Calu3 (cell line): ENCODE results near the gene FGGY. TPM values are rescaled to one million over a fixed set of nuclear protein-coding genes. Genes with fewer than 3 reads are reported as not detected.

Source experiments
- BruUV-seq: library from RNA; stranded (reverse); fragments of 400-500 nt; replicated peaks from 2 replicates; lab custom pipeline; 2021; lab: Mats Ljungman, UMichigan
- CTCF ChIA-PET: fragments of 300-600 bp; sonication (Branson Sonifier 250); formaldehyde crosslinking; loops from one replicate; lab custom pipeline; 2022; ENCODE audit warnings: antibody characterized with exemption; lab: Charles Lee
- DNase-seq: peaks from one replicate; pipeline ENCODE4 v3.0.0; 2022
- H3K27ac Mint-ChIP-seq: one replicate; pipeline ENCODE4 v1.8.0; 2022; ENCODE audit warnings: mixed read lengths; ENCODE audit not compliant: unreplicated experiment
- H3K27me3 Mint-ChIP-seq: one replicate; pipeline ENCODE4 v1.8.0; 2022; ENCODE audit warnings: mixed read lengths; ENCODE audit not compliant: unreplicated experiment
- H3K36me3 Mint-ChIP-seq: one replicate; pipeline ENCODE4 v1.8.0; 2022; ENCODE audit warnings: mild to moderate bottlenecking, moderate library complexity, mixed read lengths; ENCODE audit not compliant: insufficient read depth, unreplicated experiment
- H3K4me1 Mint-ChIP-seq: one replicate; pipeline ENCODE4 v1.8.0; 2022; ENCODE audit warnings: mild to moderate bottlenecking, low read depth, mixed read lengths; ENCODE audit not compliant: unreplicated experiment
- H3K4me3 Mint-ChIP-seq: one replicate; pipeline ENCODE4 v1.8.0; 2022; ENCODE audit warnings: mild to moderate bottlenecking, low read depth, moderate library complexity, mixed read lengths; ENCODE audit not compliant: unreplicated experiment
- H3K9me3 Mint-ChIP-seq: one replicate; pipeline ENCODE4 v1.8.0; 2022; ENCODE audit warnings: low read depth, mixed read lengths; ENCODE audit not compliant: unreplicated experiment
- intact Hi-C: fragments of 100-400 bp; cut with micrococcal nuclease; formaldehyde crosslinking; loops from one replicate; pipeline ENCODE4 v1.10.0; 2022; ENCODE audit not compliant: unreplicated experiment
- total RNA-seq: library from RNA; stranded (reverse); gene quantifications from 2 replicates; pipeline ENCODE4 v1.2.3, GENCODE V29; 2022
- TF ChIP-seq, protein P1 (sequence below): fragments of 200-600 bp; IDR thresholded peaks from one replicate; pipeline ENCODE4 v1.8.0; 2022; ENCODE audit warnings: antibody characterized with exemption; ENCODE audit not compliant: unreplicated experiment

The FGGY gene
- total RNA-seq, 1 experiment from 2014 or later: 11.1 TPM

DNA sequence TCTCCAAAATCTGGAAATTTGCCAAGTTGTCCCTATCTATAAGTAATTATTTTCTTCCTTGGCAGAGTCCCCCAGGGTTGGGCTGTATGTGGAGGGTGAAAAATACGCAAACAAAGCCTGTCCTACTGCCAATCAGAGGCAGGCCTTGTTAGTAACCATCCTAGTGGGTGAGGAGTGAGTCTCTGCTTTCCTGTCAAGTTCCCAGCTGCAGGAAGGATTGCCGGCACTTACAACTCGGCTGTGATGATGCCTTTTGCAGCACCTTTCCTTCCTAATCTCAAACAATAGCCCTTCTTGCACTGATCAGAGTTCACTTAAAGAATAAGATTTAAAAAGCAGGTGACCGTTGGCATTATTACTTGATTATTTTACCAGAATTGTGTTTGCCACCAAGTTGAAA lies 31.3 kb upstream of the FGGY start:
- Mint-ChIP-seq H3K36me3 (no peaks in the 10 kb centered on the region), H3K27ac (no peak overlapping the region), H3K9me3 (no peaks in the 10 kb centered on the region), H3K27me3 (no peaks in the 10 kb centered on the region), H3K4me3 (no peak overlapping the region), H3K4me1 (no peaks in the 10 kb centered on the region)
- intact Hi-C loops: no loop called here
- no peak for DNase-seq
- no TSS peak for BruUV-seq
- TF ChIP-seq, protein P1, sequence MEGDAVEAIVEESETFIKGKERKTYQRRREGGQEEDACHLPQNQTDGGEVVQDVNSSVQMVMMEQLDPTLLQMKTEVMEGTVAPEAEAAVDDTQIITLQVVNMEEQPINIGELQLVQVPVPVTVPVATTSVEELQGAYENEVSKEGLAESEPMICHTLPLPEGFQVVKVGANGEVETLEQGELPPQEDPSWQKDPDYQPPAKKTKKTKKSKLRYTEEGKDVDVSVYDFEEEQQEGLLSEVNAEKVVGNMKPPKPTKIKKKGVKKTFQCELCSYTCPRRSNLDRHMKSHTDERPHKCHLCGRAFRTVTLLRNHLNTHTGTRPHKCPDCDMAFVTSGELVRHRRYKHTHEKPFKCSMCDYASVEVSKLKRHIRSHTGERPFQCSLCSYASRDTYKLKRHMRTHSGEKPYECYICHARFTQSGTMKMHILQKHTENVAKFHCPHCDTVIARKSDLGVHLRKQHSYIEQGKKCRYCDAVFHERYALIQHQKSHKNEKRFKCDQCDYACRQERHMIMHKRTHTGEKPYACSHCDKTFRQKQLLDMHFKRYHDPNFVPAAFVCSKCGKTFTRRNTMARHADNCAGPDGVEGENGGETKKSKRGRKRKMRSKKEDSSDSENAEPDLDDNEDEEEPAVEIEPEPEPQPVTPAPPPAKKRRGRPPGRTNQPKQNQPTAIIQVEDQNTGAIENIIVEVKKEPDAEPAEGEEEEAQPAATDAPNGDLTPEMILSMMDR: no peak
- CTCF ChIA-PET: no interaction called here

DNA sequence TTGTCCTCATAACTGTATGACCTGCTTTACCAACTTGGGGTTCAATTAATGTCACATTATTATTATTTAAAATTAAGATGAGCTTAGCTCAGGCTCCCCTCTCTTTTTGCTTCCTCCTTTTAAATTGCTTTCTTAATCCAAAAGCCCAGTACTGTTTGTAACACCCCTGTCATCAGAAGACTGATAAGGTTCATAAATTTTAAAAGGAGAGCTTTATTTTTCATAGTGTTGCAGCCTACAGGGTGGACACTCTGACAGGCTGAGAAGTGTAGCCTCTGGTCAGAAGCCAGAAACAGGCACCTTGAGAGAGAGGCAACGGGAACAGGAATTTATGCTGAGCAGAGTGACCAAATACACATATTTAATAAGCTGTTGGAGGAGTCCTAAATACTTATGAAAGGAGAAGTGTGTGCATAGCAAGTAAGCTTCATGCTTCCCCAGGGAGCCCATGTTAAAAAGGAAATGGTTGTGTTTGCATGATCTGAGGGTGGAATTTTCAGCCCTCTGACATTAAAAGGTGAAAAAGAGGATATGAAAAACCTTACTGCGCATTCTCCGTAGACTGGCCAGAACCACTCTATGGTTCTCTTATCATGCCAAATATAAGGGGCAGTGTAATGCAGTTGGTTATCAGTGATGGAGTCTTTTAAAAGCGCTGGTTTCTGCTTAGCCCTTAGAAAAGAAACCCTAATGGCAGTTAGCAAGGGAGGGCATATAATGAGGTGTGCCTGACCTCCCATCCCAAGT lies 30.5 kb upstream of the FGGY start:
- Mint-ChIP-seq H3K9me3 (no peaks in the 10 kb centered on the region), H3K36me3 (no peaks in the 10 kb centered on the region), H3K27me3 (no peaks in the 10 kb centered on the region), H3K4me3 (no peak overlapping the region), H3K27ac (no peak overlapping the region), H3K4me1 (no peaks in the 10 kb centered on the region)
- CTCF ChIA-PET: no interaction called here
- TF ChIP-seq, protein P1: no peak
- intact Hi-C loops: no loop called here
- BruUV-seq: no TSS peak
- no peak for DNase-seq

DNA sequence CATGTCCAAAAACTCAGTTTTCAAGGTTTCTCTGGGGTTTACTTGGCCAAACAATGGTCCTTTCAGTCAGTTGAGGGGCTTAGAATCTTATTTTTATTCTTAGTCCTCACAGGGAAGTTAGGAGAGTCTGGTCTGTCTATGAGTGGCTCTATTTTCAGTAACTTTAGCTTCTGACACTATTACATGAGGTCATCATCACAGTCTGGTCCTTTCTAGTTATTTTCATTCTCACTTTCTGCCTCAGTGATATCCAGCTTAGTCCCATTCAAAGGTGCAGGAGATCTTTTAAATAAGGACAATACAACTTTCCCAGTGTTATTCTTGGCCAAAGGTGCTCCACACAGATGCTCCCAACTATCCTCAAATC lies 30.0 kb upstream of the FGGY start:
- no peak overlapping the region for H3K4me3 Mint-ChIP-seq
- CTCF ChIA-PET: no interaction called here
- BruUV-seq: no TSS peak
- intact Hi-C loops: no loop called here
- no peak overlapping the region for H3K27ac Mint-ChIP-seq
- H3K27me3 Mint-ChIP-seq: no peaks in the 10 kb centered on the region
- DNase-seq: no peak
- no peaks in the 10 kb centered on the region for H3K9me3 Mint-ChIP-seq
- H3K36me3 Mint-ChIP-seq: no peaks in the 10 kb centered on the region
- TF ChIP-seq, protein P1: no peak
- no peaks in the 10 kb centered on the region for H3K4me1 Mint-ChIP-seq

DNA sequence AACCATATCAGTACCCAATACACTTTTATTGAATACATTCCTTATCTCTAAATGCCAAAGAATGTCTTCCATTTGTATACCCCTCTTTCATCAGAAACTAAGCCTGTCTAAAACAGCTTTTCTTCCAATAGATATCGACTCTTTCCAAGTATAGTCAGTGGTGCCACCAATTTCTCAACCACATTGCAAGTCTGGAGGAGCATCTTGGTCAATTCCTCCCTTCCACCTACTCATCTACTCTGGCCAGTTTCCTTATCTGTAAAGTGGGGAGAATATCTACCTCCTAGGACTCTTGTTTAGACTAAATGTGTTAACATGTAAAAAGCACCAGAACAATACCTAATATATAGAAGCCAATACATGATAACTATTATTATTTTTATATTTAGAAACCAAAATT lies 28.5 kb upstream of the FGGY start:
- Mint-ChIP-seq H3K27me3 (no peaks in the 10 kb centered on the region), H3K4me1 (no peaks in the 10 kb centered on the region), H3K36me3 (no peaks in the 10 kb centered on the region), H3K4me3 (no peak overlapping the region), H3K9me3 (no peaks in the 10 kb centered on the region), H3K27ac (no peak overlapping the region)
- CTCF ChIA-PET: no interaction called here
- DNase-seq: no peak
- TF ChIP-seq, protein P1: no peak
- intact Hi-C loops: no loop called here
- no TSS peak for BruUV-seq
